Psoas muscle (tissue), 8 donors: ENCODE results near the gene ATP6V1F. TPM values are rescaled to one million over a fixed set of nuclear protein-coding genes. Genes with fewer than 3 reads are reported as not detected.

ENCODE experiments used
- ATAC-seq, 4 donors: fragments of 200-7000 bp; cut with Tn5 transposase; one replicate each; pipeline ENCODE4 v1.9.1; 2020; ENCODE audit warnings: moderate library complexity in 3 of 4, mild to moderate bottlenecking in 2 of 4
- DNase-seq, 2 donors: peaks; one replicate each; pipeline ENCODE4 v3.0.0-alpha.2; 2020
- H3K27ac ChIP-seq: fragments of 200-600 bp; one replicate; pipeline ENCODE4 v1.8.0; 2022
- H3K27me3 ChIP-seq, 3 donors: fragments of 200-600 bp in 1 of 3; one replicate each; pipeline versions ENCODE4 v1.6.1 to v1.8.0; 2013 to 2022; ENCODE audit warnings: low read length in 2 of 3, mild to moderate bottlenecking in 2 of 3, moderate library complexity in 1 of 3; ENCODE audit not compliant: insufficient read depth in 3 of 3
- H3K36me3 ChIP-seq, 2 donors: fragments of 200-600 bp in 1 of 2; one replicate each; pipeline versions ENCODE4 v1.6.1 to v1.8.0; 2013 to 2022; ENCODE audit warnings: low read depth in 1 of 2, mild to moderate bottlenecking in 1 of 2, moderate library complexity in 1 of 2; ENCODE audit not compliant: insufficient read depth in 1 of 2
- H3K4me1 ChIP-seq: fragments of 200-600 bp; one replicate; pipeline ENCODE4 v1.8.0; 2022
- H3K4me3 ChIP-seq: fragments of 200-600 bp; one replicate; pipeline ENCODE4 v1.8.0; 2022; ENCODE audit warnings: mild to moderate bottlenecking
- H3K9me3 ChIP-seq: fragments of 200-600 bp; one replicate; pipeline ENCODE4 v1.8.0; 2022
- WGBS, 3 donors: extraction: QIAGEN DNeasy Blood & Tissue Kit; methylation state at CpG; one replicate each; pipeline versions ENCODE4 v1.1.6 to v1.1.7; 2013; 5-methylcytosine and 5-hydroxymethylcytosine counted together
- intact Hi-C, 2 donors: fragments of 100-400 bp; cut with DNase I; formaldehyde crosslinking; loops; one replicate each; pipeline versions ENCODE4 v1.11.0 to v1.14.2; 2022
- polyA plus RNA-seq, 3 donors: library from polyadenylated mRNA; stranded (reverse); fragments of 200-250 nt; gene quantifications; one replicate each; pipeline ENCODE4 v1.2.3, GENCODE V29; 2013
- total RNA-seq, 4 donors: library from RNA; stranded (reverse); fragmentation: NEBNext Ultra II Directional in 2 of 4; extraction: Animal tissue kit (Norgen Biotek cat#: 25700) in 2 of 4; gene quantifications; one replicate each; pipeline versions ENCODE4 v1.2.1 to v1.2.4, GENCODE V29; 2021 to 2023
- TF ChIP-seq, protein P1 (sequence below): fragments of 200-600 bp; IDR thresholded peaks from one replicate; pipeline ENCODE4 v1.8.0; 2022; ENCODE audit warnings: antibody characterized with exemption
- donor health status: healthy with polysubstance abuse.
- donor health status: DM: no; HTN: no; CAD: no; lungs with moderate emphysema.
- donor health status: Bipolar disorder and iron deficiency.
- donor health status: healthy.
- donor health status: DM: yes; HTN: yes; CAD: no.
- donor health status: DM: no; HTN: no; CAD: no.
- donor health status: DM: no; HTN: no; CAD: no.
- donor health status: DM: yes; HTN: yes; CAD: no.

The ATP6V1F gene
- total and polyA plus RNA-seq, 7 donors: 103 to 210 (median 143) TPM

DNA sequence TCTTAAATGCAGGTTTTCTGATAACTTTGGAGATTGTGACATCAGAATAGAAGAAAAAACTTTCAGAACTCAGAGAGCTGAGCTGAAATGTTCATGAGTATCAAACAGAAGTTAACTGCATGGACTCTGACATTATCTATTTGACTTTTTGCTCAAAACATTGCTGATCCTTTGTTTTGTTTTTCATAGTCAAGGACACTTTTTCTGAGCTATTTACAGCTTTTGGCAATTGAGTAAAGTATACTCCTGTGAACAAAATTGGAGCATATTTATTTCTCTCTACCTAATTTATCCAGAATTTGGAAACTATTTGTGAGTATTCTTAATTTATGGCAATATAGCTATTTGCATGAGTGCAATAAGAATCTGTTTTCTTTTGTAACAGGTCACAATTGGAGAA lies 36.7 kb downstream of the ATP6V1F start:
- no peaks in the 10 kb centered on the region for H3K4me1 ChIP-seq
- peaks cover 9% of the 10 kb centered on the region for H3K9me3 ChIP-seq
- no peak overlapping the region for H3K4me3 ChIP-seq
- H3K27me3 ChIP-seq: no peaks in the 10 kb centered on the region
- no peak overlapping the region for H3K27ac ChIP-seq
- intact Hi-C loops: no loop called here
- ATAC-seq (no peak), DNase-seq (no peak)
- TF ChIP-seq, protein P1, sequence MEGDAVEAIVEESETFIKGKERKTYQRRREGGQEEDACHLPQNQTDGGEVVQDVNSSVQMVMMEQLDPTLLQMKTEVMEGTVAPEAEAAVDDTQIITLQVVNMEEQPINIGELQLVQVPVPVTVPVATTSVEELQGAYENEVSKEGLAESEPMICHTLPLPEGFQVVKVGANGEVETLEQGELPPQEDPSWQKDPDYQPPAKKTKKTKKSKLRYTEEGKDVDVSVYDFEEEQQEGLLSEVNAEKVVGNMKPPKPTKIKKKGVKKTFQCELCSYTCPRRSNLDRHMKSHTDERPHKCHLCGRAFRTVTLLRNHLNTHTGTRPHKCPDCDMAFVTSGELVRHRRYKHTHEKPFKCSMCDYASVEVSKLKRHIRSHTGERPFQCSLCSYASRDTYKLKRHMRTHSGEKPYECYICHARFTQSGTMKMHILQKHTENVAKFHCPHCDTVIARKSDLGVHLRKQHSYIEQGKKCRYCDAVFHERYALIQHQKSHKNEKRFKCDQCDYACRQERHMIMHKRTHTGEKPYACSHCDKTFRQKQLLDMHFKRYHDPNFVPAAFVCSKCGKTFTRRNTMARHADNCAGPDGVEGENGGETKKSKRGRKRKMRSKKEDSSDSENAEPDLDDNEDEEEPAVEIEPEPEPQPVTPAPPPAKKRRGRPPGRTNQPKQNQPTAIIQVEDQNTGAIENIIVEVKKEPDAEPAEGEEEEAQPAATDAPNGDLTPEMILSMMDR: no peak
- H3K36me3 ChIP-seq: no peaks in the 10 kb centered on the region

DNA sequence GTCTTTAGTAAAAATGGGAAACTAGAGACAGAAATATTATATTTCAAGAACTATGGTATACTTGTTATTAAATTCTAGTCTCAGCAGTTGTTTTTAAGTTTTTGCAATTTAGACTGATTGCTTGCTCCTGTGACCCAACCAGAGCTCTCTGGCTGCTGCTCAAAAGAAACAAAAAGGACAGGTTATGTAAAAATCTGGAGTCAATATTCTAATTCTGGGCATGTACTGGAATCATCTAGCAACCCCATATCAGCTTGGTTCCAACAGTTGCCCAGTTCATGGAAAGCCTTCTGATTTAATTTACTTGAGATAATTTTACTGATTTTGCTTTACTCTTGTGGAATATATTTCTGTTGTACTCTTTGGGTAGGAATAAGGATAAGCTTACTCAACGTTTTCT lies 37.6 kb downstream of the ATP6V1F start:
- Histone ChIP-seq H3K4me1 (no peaks in the 10 kb centered on the region), H3K36me3 (no peaks in the 10 kb centered on the region), H3K27me3 (no peaks in the 10 kb centered on the region), H3K4me3 (no peak overlapping the region), H3K9me3 (peaks cover 9% of the 10 kb centered on the region), H3K27ac (no peak overlapping the region)
- TF ChIP-seq, protein P1: no peak
- intact Hi-C loops: no loop called here
- WGBS, 3 donors: 51 to 58% (median 58%) methylated on average over 1 of the region's 1 CpG
- ATAC-seq (no peak), DNase-seq (no peak)

DNA sequence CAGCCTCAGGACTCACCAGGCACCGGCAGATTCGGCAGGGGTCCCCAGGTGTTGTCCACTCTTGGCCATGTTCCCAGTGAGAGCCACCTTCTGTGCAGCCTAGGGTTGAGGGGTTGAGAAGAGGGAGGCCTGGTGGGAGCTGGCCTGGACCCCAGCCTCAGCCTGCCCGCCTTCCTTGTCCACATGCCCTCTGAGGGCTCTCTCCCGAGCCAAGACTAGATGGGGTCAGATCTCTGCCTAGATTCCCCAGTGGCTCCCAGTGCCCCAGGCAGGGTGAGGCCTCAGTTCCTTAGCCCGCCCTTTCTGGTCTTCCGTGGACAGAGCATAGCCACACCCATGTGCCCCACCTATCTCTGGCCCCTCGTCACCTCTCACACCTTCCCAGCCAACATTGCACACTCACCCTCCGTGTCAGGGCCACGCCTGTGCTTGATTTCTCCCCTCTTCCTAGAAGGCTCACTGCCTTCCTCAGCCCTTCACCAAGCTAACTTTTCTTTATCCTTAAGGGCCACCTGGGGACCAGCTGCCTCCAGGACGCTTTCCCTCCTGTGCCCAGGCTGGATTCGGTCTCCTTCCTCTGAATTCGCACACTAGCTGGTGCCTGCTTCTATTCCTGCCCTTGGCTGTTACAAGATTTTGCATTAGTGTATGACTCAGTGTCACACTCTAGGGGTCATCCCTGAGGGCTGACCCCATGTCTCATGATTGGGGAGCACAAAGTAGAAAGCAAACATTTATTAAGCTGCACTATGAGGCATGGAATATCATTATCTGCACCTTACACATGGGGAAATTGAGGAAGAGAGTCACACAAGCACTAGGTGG lies 40.3 kb downstream of the ATP6V1F start:
- peaks cover 9% of the 10 kb centered on the region for H3K9me3 ChIP-seq
- H3K36me3 ChIP-seq: no peaks in the 10 kb centered on the region
- intact Hi-C loops: no loop called here
- TF ChIP-seq, protein P1: no peak
- H3K27me3 ChIP-seq: peaks cover 0 to 15% (median 5%) of the 10 kb centered on the region in 3 donors
- 77 to 84% (median 82%) methylated on average over 12 of the region's 12 CpGs for WGBS, 3 donors
- H3K27ac ChIP-seq: no peak overlapping the region
- H3K4me3 ChIP-seq: no peak overlapping the region
- no peaks in the 10 kb centered on the region for H3K4me1 ChIP-seq
- DNase-seq (no peak), ATAC-seq (peak in 1 of 4 donors; percentile 7)

DNA sequence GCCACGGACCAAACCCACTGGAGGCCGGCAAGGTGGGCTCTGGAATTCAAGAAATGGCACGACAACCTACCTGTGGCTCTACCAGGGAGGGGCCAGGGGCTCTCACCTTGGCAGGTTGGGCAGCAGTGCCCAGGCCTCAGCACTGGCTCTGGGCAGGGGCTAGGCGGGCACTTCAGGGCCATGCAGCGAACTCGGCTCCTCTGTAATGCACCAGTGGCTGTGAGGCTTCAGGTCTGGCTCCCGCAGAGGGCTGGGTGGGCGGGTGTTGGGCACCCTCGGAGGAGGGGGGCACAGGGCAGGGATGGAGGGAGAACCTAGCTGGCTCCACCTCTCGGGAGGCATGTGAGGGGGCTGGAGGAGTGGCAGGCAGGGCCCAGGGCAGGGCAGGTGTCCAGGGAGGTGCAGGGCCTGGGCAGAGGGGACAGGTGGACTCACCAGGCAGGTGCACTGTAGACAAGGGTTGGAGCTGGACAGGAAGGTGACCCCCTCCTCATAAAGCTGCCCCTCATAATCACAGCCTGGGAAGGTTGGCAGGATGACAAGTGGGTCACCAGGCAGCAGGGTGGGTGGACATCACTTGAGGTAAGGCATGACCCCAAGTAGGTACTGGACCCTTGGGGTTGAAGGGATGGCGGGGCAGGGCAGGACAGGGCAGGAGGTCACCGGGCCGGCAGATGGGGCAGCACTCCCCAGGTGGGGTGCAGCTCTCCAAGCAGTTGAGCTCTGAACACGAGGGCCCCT lies 41.1 kb downstream of the ATP6V1F start:
- ATAC-seq: peak in 2 of 4 donors; percentile 13 to 26
- no peak overlapping the region for H3K4me3 ChIP-seq
- WGBS, 3 donors: 76 to 86% (median 81%) methylated on average over 13 to 14 of the region's 14 CpGs
- H3K27me3 ChIP-seq: peaks cover 0 to 21% (median 7%) of the 10 kb centered on the region in 3 donors
- intact Hi-C loops: loop anchor here in 1 of 2 donors (2.0 kb wide), 1 partner anchor 187 kb away; no protein-coding TSS in a partner anchor
- DNase-seq: no peak
- H3K9me3 ChIP-seq: peaks cover 9% of the 10 kb centered on the region
- H3K27ac ChIP-seq: no peak overlapping the region
- H3K36me3 ChIP-seq: no peaks in the 10 kb centered on the region
- TF ChIP-seq, protein P1: no peak
- H3K4me1 ChIP-seq: no peaks in the 10 kb centered on the region
